Spinal cord (tissue), 10 donors: Measurements from ENCODE around the gene MPC2. TPM values are rescaled to one million over a fixed set of nuclear protein-coding genes. Genes with fewer than 3 reads are reported as not detected.
A peak's percentile ranks its signal among the peaks of the same experiment; 100 is the strongest.

Source experiments
- DNase-seq, 6 donors: peaks; one replicate each; pipeline versions ENCODE4 v3.0.0 to v3.0.0-alpha.2; 2013 to 2015; ENCODE audit warnings: low spot score in 6 of 6, low read depth in 4 of 6
- H3K27ac ChIP-seq: one replicate; pipeline ENCODE4 v1.5.1; 2013; ENCODE audit warnings: low read depth, low read length, control low read depth
- H3K27me3 ChIP-seq: one replicate; pipeline ENCODE4 v1.6.1; 2013; ENCODE audit warnings: low read length; ENCODE audit not compliant: control insufficient read depth, insufficient read depth
- H3K36me3 ChIP-seq: one replicate; pipeline ENCODE4 v1.6.1; 2013; ENCODE audit warnings: low read length; ENCODE audit not compliant: control insufficient read depth, insufficient read depth
- H3K4me1 ChIP-seq: one replicate; pipeline ENCODE4 v1.6.1; 2013; ENCODE audit warnings: low read length; ENCODE audit not compliant: control insufficient read depth, insufficient read depth
- H3K4me3 ChIP-seq: one replicate; pipeline ENCODE4 v1.5.1; 2013; ENCODE audit warnings: low read depth, low read length, control low read depth
- H3K9me3 ChIP-seq: one replicate; pipeline ENCODE4 v1.6.1; 2013; ENCODE audit warnings: low read length; ENCODE audit not compliant: control insufficient read depth, insufficient read depth
- WGBS: methylation state at CpG from one replicate; pipeline ENCODE4 v1.1.5; 2013; ENCODE audit warnings: missing lambda C conversion rate; ENCODE audit not compliant: insufficient coverage; 5-methylcytosine and 5-hydroxymethylcytosine counted together
- polyA plus RNA-seq, 2 donors: library from polyadenylated mRNA; unstranded; fragments of 120-200 nt; gene quantifications; one replicate each; pipeline ENCODE4 v1.2.1, GENCODE V29; 2013; ENCODE audit not compliant: insufficient read length in 2 of 2
- total RNA-seq, 2 donors: library from RNA; depleted of rRNA in 1 of 2; stranded (reverse); fragments of 120-200 nt in 1 of 2; fragments of >200 nt in 1 of 2; gene quantifications; one replicate each; pipeline versions ENCODE4 v1.2.3 to v1.2.4, GENCODE V29; 2013 to 2014
- donor health status: healthy.

MPC2 gene
- total and polyA plus RNA-seq, 4 donors, result 48.3 to 114 (median 102) TPM

GRCh38 chr1:167964646-167965045, 27.8 kb upstream of the MPC2 start:
- peaks cover 3% of the 10 kb centered on the region for H3K36me3 ChIP-seq
- no CpG with 5 or more reads among the region's 4 CpGs for WGBS
- no peak overlapping the region for H3K4me3 ChIP-seq
- H3K9me3 ChIP-seq, result no peaks in the 10 kb centered on the region
- H3K27ac ChIP-seq, result no peak overlapping the region
- no peak for DNase-seq
- H3K4me1 ChIP-seq, result no peaks in the 10 kb centered on the region
- H3K27me3 ChIP-seq, result no peaks in the 10 kb centered on the region

DNA sequence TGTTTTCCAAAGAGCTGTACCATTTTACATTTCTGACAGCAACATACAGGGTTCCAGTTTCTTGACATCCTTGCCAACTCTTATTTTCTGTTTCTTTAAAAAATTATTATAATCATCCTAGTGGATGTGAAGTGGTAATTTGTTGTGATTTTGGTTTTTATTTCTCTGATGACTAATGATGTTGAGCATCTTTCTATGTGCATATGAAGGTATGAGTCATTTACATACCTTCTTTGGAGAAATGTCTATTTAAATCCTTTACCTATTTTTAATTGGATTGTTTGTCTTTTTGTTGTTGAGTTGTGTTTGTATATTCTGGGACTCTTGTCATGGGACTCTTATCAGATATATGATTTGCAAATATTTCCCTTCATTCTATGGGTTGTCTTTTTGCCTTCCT, 20.8 kb upstream of the MPC2 start:
- Histone ChIP-seq H3K4me1 (no peaks in the 10 kb centered on the region), H3K4me3 (no peak overlapping the region), H3K9me3 (no peaks in the 10 kb centered on the region), H3K27me3 (no peaks in the 10 kb centered on the region), H3K36me3 (peaks cover 10% of the 10 kb centered on the region), H3K27ac (no peak overlapping the region)
- no peak for DNase-seq

DNA sequence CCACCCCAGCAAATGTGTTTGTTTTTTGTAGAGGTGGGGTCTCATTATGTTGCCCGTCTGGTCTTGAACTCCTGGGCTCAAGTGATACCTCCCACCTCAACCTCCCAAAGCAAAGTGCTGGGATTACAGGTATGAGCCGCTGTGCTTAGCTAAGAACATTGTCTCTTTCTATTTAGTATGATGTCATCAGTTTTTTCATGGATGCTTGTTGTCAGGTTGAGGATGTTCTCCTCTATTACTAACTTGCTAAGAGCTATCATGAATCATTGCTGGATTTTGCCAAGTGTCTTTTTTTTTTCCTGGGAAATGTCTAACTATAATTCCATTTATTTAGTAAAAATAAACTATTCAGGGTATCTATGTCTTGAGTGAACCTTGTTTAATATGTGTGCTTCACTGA, 19.0 kb upstream of the MPC2 start:
- WGBS, result no CpG with 5 or more reads among the region's 2 CpGs
- no peaks in the 10 kb centered on the region for H3K27me3 ChIP-seq
- H3K27ac ChIP-seq, result no peak overlapping the region
- no peak for DNase-seq
- no peak overlapping the region for H3K4me3 ChIP-seq
- no peaks in the 10 kb centered on the region for H3K4me1 ChIP-seq
- no peaks in the 10 kb centered on the region for H3K9me3 ChIP-seq
- H3K36me3 ChIP-seq, result peaks cover 15% of the 10 kb centered on the region

DNA sequence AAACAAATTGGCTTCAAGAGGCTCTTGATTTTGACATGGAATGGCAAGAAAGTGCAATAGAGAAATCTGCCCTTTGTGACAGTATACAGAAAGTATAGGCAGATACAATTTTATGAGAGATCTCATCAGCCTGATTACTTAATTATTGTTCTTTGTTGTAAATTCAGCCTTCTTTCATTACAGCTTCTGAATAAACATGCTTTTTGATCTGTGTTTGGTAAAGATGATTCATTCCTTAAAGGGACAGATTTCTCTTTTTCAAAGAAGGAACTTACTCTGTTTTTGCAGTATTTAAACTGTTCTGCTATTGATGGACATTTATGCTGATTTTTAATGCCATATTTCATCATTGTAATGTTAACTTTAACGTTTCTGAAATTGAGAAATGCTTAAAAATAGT, 13.7 kb upstream of the MPC2 start:
- Histone ChIP-seq H3K9me3 (no peaks in the 10 kb centered on the region), H3K4me3 (no peak overlapping the region), H3K4me1 (no peaks in the 10 kb centered on the region), H3K27ac (no peak overlapping the region), H3K27me3 (no peaks in the 10 kb centered on the region), H3K36me3 (peaks cover 13% of the 10 kb centered on the region)
- DNase-seq, result no peak
- no CpG with 5 or more reads among the region's 1 CpG for WGBS

DNA sequence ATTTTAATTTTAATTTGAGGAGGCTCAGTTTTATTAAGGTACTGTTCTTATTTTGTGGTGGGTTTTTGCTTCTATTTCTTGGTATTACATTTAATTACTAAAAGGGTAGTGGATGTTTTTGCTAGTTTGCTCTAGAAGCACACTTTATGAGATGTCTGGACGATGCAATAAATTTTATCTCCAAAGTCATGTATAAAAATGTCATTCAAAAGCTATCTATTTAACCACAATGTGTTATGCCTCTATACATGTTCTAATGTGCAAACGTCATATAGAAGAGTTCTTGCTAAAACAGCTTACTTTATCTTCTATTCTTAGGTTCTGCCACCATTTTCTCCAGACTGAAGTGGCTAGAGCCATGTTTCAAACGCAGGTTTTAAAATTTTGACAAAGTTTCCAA, 12.9 kb upstream of the MPC2 start:
- DNase-seq, result no peak
- no peaks in the 10 kb centered on the region for H3K4me1 ChIP-seq
- H3K27ac ChIP-seq, result no peak overlapping the region
- H3K4me3 ChIP-seq, result no peak overlapping the region
- H3K9me3 ChIP-seq, result no peaks in the 10 kb centered on the region
- peaks cover 13% of the 10 kb centered on the region for H3K36me3 ChIP-seq
- H3K27me3 ChIP-seq, result no peaks in the 10 kb centered on the region
- WGBS, result no CpG with 5 or more reads among the region's 3 CpGs

- Histone ChIP-seq H3K27ac (no peak overlapping the region), H3K27me3 (no peaks in the 10 kb centered on the region), H3K9me3 (no peaks in the 10 kb centered on the region), H3K36me3 (peaks cover 5% of the 10 kb centered on the region), H3K4me1 (no peaks in the 10 kb centered on the region), H3K4me3 (no peak overlapping the region)
- no CpG with 5 or more reads among the region's 2 CpGs for WGBS
- no peak for DNase-seq
Observed at GRCh38 chr1:167947733-167948132, 10.9 kb upstream of the MPC2 start.

DNA sequence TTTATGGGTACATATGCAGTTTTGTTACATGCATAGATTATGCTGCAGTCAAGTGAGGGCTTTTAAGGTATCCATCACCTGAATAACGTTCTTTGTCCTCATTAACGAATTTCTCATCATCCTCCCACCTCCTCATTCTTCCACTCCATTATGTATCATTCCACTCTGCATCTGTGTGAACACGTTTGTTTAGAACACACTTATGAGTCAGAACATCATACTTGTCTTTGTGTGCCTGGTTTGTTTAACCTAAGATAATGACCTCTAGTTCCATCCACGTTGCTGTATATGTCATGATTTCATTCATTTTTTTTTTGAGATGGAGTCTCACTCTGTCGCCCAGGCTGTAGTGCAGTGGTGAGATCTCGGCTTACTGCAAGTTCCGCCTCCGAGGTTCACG, 6.7 kb upstream of the MPC2 start:
- H3K9me3 ChIP-seq, result no peaks in the 10 kb centered on the region
- no peak for DNase-seq
- no peak overlapping the region for H3K4me3 ChIP-seq
- H3K27me3 ChIP-seq, result no peaks in the 10 kb centered on the region
- H3K4me1 ChIP-seq, result no peaks in the 10 kb centered on the region
- H3K27ac ChIP-seq, result no peak overlapping the region
- H3K36me3 ChIP-seq, result no peaks in the 10 kb centered on the region
- 100% methylated on average over 5 of the region's 9 CpGs for WGBS

DNA sequence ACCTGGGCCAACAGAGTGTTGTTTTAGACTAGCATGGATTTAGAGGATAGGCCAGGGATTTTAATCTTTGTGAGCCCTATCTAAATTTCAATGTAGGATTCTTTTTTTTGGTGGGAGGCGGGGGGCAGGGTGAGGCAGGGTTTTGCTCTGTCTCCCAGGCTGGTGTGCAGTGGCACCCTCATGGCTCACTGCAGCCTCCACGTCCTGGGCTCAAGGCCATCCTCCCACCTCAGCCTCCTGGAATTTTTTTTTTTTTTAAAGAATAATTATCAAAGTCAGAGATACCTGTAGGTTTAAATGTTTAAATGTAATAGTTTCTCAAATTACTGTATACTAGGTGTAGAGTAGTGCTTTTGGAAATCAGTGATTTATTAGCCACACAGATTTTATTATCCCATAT, 3.4 kb upstream of the MPC2 start:
- H3K36me3 ChIP-seq, result no peaks in the 10 kb centered on the region
- no peak overlapping the region for H3K27ac ChIP-seq
- DNase-seq, result no peak
- no peak overlapping the region for H3K4me3 ChIP-seq
- no peaks in the 10 kb centered on the region for H3K27me3 ChIP-seq
- H3K9me3 ChIP-seq, result no peaks in the 10 kb centered on the region
- no peaks in the 10 kb centered on the region for H3K4me1 ChIP-seq
- no CpG with 5 or more reads among the region's 2 CpGs for WGBS

GRCh38 chr1:167938080-167938636, 1.3 kb upstream of the MPC2 start:
- Histone ChIP-seq H3K27ac (no peak overlapping the region), H3K4me3 (peak overlapping the region; percentile 9), H3K36me3 (no peaks in the 10 kb centered on the region), H3K4me1 (no peaks in the 10 kb centered on the region), H3K27me3 (no peaks in the 10 kb centered on the region), H3K9me3 (no peaks in the 10 kb centered on the region)
- no CpG with 5 or more reads among the region's 5 CpGs for WGBS
- DNase-seq, result no peak

GRCh38 chr1:167937709-167938010, 788 bp upstream of the MPC2 start:
- Histone ChIP-seq H3K4me3 (peak overlapping the region; percentile 74), H3K4me1 (no peaks in the 10 kb centered on the region), H3K36me3 (no peaks in the 10 kb centered on the region), H3K27me3 (no peaks in the 10 kb centered on the region), H3K27ac (peak overlapping the region; percentile 98), H3K9me3 (no peaks in the 10 kb centered on the region)
- no CpG with 5 or more reads among the region's 5 CpGs for WGBS
- DNase-seq, result no peak
